NCI-H510A (cell line): Measurements from ENCODE around the gene SLK.

Experiments used
- DNase-seq: peaks from one replicate; lab custom pipeline; 2025; lab: John Stamatoyannopoulos, UW

Gene SLK

DNA sequence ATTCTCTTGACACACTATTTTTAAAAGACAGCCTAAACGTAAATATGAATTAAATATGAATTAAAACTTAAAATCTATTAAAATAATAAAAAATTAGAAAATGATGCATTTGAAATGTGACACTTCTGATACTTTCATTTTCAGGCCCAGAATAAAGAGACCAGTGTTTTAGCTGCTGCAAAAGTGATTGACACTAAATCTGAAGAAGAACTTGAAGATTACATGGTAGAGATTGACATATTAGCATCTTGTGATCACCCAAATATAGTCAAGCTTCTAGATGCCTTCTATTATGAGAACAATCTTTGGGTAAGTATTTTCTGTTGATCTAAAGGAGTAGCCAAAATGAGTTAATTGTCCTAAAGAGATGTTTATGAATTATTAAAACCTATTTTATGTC, 23.6 kb downstream of the SLK start:
- DNase-seq: no peak

DNA sequence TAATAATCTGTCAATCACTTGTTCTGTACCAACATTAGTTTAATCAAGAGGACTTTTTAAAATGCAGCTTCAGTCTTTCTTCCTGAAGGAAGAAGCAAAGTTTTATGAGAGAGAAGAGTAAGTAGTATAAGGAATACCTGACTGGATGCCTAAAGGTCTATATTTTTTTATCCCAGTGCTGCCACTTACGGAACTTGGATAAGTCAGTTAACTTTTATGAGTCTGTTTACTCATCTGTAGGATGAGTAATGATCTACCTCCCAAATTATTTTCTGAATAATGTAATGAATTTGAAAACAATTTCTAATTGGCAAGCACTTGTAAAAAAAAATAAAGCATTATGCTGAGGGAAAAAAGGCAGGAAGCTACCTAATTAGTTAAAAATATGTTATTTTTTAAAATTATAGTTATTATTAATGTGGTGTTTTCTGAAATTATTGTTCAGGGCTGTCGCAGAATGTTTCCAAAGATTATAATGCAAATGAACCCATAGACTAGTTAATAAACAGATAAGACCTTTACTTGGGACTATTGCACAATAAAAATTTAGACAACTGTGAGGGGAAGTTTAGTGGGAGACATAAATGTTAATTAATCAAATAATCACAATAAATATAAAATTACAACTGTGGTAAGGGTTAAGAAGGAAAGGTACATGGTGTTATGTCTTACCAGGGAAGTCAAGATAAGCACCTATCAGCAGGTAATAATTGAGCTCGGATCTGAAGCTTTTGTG, 24.6 kb downstream of the SLK start:
- DNase-seq: no peak

DNA sequence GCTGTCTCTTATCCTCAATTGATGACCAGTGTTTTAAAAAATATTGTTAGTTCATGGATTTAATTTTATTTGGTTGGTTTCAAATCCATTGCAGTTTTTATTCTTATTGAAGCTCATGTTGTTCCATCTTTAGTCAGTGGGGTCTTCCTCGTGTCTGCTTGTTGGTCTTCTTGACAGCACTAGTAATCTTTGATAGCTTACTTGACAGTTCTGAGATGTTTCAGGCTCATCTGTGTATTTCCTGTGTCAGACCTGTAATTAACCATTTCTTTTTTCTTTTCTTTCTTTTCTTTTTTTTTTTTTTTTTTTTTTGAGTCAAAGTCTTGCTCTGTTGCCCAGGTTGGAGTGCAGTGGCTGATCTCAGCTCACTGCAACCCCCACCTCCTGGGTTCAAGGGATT, 28.2 kb downstream of the SLK start:
- DNase-seq: no peak

DNA sequence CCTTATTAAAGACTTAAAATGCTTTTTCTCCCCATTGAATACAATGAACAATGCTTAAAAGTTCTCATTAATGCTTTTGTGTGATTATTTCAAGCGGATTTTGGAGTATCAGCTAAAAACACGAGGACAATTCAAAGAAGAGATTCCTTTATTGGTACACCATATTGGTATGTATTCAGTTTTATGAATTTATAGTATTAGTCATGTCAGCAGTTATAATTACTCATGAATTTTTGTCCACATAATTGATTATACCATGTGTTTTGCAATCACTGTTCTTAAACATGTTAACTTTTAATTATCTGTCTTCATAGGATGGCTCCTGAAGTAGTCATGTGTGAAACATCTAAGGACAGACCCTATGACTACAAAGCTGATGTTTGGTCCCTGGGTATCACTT, 31.9 kb downstream of the SLK start:
- no peak for DNase-seq

DNA sequence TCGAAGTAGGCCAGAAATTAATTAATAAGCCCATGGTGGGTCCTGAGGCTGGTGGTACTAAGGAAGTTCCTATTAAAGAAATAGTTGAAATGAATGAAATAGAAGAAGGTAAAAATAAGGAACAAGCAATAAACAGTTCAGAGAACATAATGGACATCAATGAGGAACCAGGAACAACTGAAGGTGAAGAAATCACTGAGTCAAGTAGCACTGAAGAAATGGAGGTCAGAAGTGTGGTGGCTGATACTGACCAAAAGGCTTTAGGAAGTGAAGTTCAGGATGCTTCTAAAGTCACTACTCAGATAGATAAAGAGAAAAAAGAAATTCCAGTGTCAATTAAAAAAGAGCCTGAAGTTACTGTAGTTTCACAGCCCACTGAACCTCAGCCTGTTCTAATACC, 36.0 kb downstream of the SLK start:
- no peak for DNase-seq

GRCh38 chr10:104005172-104005863, 38.4 kb downstream of the SLK start:
- no peak for DNase-seq

- no peak for DNase-seq
Observed at GRCh38 chr10:104011904-104012303, 45.0 kb downstream of the SLK start.

DNA sequence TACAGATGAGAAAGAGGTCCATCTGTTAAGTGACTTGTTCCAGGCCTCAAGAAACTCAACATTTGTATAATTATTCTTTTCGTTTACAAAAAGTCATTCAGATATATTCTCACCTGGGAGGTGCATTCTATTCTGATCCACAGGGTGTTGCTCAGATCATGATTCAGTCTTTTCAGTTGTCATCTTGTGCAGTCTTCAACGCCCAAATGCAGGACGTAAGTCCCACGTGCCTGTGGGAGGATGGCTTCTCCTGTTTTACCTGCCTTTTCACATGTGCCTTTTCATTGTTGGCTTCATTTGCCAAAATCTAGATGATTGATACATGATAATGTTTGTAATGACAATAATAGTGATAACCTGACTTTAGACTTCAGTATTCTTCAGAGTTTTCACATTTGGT, 46.5 kb downstream of the SLK start:
- no peak for DNase-seq

GRCh38 chr10:104014176-104014575, 47.2 kb downstream of the SLK start:
- DNase-seq: no peak

GRCh38 chr10:104016661-104017060, 49.7 kb downstream of the SLK start:
- no peak for DNase-seq

- DNase-seq: no peak
Observed at GRCh38 chr10:104018471-104018870, 51.5 kb downstream of the SLK start.

- DNase-seq: no peak
Observed at GRCh38 chr10:104020020-104020419, 53.1 kb downstream of the SLK start.

DNA sequence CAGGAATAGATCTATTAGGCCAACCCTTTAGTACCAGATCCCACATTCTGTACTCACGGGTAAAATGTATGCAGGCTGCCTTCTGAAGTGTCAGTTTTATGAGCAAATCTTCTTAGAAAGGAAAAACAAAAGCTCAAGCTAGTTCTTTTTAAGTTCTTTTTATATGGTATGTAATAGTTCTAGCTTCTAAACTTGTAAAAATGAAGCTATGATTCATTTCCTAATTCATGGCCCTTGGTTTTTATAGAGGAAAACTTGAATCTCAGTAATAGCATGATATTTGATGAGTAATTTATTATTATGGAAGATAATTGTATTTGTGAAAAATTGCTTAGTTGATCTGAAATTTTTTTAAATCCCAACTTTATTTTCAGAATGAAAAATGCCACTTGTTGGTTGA, 54.3 kb downstream of the SLK start:
- DNase-seq: no peak

DNA sequence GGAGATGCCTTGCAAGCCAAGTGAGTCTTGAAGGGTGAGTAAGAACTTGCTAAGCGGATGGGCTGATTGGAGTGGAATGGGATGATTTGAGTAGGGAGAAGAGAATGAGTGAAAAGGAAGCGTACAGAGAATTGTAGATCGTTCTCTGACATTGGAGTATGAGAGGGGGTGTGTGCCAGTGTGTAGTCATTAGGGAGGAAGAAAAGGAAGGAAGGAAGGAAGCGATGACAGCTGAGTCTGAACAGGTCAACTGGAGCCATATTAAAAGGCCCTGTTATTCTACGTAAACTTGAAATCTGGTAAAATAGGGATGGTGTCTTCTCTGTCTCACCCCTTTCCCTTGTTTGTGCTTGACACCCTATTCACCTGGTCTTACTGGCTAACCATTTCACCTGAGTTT, 55.1 kb downstream of the SLK start:
- DNase-seq: no peak

- no peak for DNase-seq
Observed at GRCh38 chr10:104025524-104025923, 58.6 kb downstream of the SLK start.

DNA sequence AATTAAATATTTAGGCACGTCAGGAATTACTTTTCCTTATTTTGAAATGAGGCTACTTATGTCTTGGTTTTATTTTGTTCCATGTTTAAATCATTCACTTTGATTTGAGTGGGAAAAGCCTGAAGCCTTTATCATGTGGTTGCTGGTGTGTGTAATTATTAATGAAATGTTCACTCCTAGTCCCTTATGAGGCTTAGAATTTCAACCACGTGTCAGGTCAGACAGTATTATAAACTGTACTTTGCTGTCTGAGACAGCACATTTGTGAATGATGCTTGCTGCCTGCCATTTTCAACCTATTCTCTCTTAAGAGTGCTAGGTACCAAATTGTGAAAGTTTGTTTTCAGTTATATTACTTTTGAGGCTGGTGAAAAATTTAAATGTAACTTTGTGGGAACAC, 59.8 kb downstream of the SLK start:
- DNase-seq: no peak

DNA sequence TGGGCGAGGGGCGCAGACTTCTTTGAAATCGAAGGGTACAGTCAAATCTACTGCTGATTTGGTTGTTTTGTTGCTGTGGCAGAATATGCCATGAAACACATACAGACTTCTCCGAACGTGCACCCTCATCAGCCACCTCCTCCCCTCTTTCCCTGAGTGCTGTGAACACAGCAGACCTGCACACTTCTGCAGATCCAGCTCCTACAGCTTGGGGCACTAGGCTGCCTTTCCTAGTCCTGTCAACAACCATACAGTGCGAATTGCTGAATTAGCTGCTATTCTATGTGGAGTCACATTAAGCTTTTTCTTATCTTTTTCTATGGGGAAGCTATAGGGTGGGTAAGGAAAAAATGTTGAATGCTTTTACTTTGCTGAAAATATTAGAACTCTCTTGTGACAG, 61.2 kb downstream of the SLK start:
- no peak for DNase-seq

DNA sequence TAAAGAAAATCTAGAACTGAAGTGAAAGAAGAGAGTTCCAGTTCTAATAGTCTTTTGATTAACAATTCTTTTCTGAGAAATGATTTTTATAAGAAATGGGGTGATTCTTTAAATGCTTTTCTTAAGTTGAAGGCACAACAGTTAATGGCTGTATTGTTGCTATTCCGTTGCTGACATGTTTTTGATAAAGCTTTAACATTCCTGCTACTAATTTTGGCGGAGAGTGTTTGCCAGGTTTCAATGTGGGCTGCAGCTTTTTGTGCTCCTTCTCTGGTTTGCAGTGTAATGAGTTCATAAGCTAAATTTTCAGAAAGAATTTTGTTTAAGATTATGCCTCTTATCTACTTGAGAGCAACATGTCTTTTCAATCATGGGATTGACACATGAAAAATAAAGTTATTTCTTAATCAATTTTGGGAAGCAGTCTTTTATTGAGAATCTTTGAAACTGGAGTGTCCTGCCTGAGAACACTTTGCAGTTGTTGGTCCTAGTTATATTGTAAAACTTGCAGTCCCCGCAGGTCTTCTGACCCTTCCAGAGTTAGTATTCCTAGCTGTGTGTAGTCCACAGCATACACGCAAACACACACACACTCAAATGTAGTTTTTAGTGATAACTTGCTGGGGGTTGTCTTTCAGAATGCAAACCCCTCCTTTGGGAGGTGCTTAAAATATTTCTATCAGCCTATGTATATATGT, 62.0 kb downstream of the SLK start:
- DNase-seq: no peak

- no peak for DNase-seq
Observed at GRCh38 chr10:104029521-104029860, 62.6 kb downstream of the SLK start.

GRCh38 chr10:104031631-104032030, 64.7 kb downstream of the SLK start:
- DNase-seq: no peak

DNA sequence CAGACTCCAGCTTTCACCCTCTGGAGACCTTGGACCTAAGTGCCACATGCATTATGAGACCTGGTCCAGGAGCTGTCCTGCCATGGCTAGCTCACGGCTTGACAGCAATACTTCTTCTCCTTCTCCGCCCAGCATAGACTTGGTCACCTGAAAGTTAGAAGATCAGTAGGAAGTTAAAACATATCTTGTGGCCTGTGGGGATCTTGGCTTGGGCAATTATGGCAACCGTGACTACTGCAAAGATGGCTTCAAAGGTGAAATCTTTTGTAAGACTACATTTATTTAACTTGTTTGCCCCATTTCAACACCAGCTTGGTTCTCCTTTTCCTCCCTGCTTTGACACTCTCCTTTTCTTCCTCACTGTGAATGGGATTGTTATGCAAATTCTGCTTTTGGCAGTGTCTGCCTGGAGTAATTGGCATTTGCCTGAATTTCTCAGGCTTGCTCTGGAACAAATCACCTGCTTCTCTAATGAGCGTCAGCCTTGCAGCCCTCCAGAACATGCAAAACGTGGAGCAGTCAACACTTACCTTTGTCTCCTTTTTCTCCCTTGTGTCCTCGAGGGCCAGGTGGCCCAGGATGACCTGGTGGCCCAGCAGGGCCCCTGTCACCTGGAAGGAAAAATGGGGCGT, 65.3 kb downstream of the SLK start:
- DNase-seq: no peak

- DNase-seq: no peak
Observed at GRCh38 chr10:104033401-104033930, 66.5 kb downstream of the SLK start.

- DNase-seq: no peak
Observed at GRCh38 chr10:104033966-104034365, 67.0 kb downstream of the SLK start.
